Right lobe of liver (tissue), 6 donors: Measurements from ENCODE around the gene PCDH18. TPM values are rescaled to one million over a fixed set of nuclear protein-coding genes. Genes with fewer than 3 reads are reported as not detected.
"Not testable (repeated sequence)": the region's sequence is repeated elsewhere in the genome, so short reads cannot be mapped to it uniquely, and the experiment has no call there.

Experiments
- ATAC-seq, 4 donors: fragments of 200-7000 bp; cut with Tn5 transposase; one replicate each; pipeline ENCODE4 v1.9.1; 2020; ENCODE audit warnings: mild to moderate bottlenecking in 4 of 4, moderate library complexity in 4 of 4
- DNase-seq, 3 donors: peaks; one replicate each; pipeline ENCODE4 v3.0.0-alpha.2; 2020
- H3K27ac ChIP-seq, 3 donors: fragments of 200-600 bp; one replicate each; pipeline ENCODE4 v1.8.0; 2022
- H3K27me3 ChIP-seq, 2 donors: fragments of 200-600 bp; one replicate each; pipeline ENCODE4 v1.8.0; 2022
- H3K36me3 ChIP-seq, 4 donors: fragments of 200-600 bp; sonication (generic) in 1 of 4; one replicate each; pipeline versions ENCODE4 v1.5.1 to v1.8.0; 2017 to 2022; ENCODE audit warnings: control low read depth in 1 of 4
- H3K4me1 ChIP-seq, 4 donors: fragments of 200-600 bp; sonication (generic) in 1 of 4; one replicate each; pipeline versions ENCODE4 v1.5.1 to v1.8.0; 2017 to 2022; ENCODE audit warnings: control low read depth in 1 of 4
- H3K4me3 ChIP-seq, 3 donors: fragments of 200-600 bp; one replicate each; pipeline ENCODE4 v1.8.0; 2022
- H3K9me3 ChIP-seq, 4 donors: fragments of 200-600 bp; sonication (generic) in 1 of 4; one replicate each; pipeline versions ENCODE4 v1.5.1 to v1.8.0; 2017 to 2022; ENCODE audit warnings: control low read depth in 1 of 4
- POLR2A ChIP-seq: fragments of 450-650 bp; IDR thresholded peaks from one replicate; pipeline ENCODE4 v1.6.1; 2017; ENCODE audit warnings: antibody characterized with exemption, mild to moderate bottlenecking
- WGBS: methylation state at CpG from one replicate; pipeline ENCODE4 v1.1.6; 2018; ENCODE audit warnings: low coverage, low lambda C conversion rate; ENCODE audit not compliant: insufficient coverage; ENCODE audit errors: missing lambda C conversion rate; 5-methylcytosine and 5-hydroxymethylcytosine counted together
- intact Hi-C, 2 donors: fragments of 100-400 bp; cut with DNase I; formaldehyde crosslinking; loops; one replicate each; pipeline versions ENCODE4 v1.11.2 to v1.14.1; 2022
- total RNA-seq, 6 experiments: library from RNA; depleted of rRNA in 2 of 6; stranded (reverse); fragments of >200 nt in 2 of 6; fragmentation: NEBNext Ultra II Directional in 3 of 6; extraction: Animal tissue kit (Norgen Biotek cat#: 25700) in 3 of 6; gene quantifications; one replicate each; pipeline versions ENCODE4 v1.1.0 to v1.2.4, GENCODE V29; 2016 to 2023
- TF ChIP-seq, protein P1 (sequence below), 4 donors: fragments of 200-600 bp in 3 of 4; fragments of 450-650 bp in 1 of 4; IDR thresholded peaks; one replicate each; pipeline versions ENCODE4 v1.5.1 to v1.8.0; 2016 to 2022; ENCODE audit warnings: antibody characterized with exemption in 4 of 4, mild to moderate bottlenecking in 2 of 4
- donor health status: DM: no; HTN: yes; CAD: no.
- donor health status: DM: no; HTN: no; CAD: no.
- donor health status: DM: no; HTN: no; CAD: no.
- donor health status: DM: no; HTN: yes; CAD: no.
- donor health status: DM: no; HTN: yes; CAD: no.

Gene PCDH18
- total RNA-seq, 6 experiments from 2014 or later, result 1.3 to 2.6 (median 1.7) TPM

DNA sequence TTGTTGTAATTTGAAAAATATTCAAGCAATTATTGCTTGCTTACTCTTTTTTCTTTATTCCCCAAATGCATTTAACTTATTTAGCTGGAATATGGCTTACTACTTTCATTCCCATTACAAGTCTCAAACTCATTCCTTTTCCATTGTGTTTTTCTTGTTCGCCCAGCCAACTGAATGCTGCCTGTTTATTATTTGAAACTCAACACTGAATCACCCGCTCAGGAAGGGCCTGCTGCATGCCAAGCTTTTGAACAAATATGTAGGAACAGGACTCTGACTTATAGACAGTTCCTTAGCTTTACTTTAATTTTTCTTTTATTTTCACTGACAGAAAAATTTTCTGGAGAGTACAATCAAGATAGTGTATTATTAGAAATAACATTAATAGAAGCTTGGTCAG is 12.9 kb downstream of the PCDH18 start:
- no peaks in the 10 kb centered on the region for H3K36me3 ChIP-seq
- no peaks in the 10 kb centered on the region for H3K4me1 ChIP-seq
- TF ChIP-seq POLR2A, result no peak
- TF ChIP-seq, protein P1, sequence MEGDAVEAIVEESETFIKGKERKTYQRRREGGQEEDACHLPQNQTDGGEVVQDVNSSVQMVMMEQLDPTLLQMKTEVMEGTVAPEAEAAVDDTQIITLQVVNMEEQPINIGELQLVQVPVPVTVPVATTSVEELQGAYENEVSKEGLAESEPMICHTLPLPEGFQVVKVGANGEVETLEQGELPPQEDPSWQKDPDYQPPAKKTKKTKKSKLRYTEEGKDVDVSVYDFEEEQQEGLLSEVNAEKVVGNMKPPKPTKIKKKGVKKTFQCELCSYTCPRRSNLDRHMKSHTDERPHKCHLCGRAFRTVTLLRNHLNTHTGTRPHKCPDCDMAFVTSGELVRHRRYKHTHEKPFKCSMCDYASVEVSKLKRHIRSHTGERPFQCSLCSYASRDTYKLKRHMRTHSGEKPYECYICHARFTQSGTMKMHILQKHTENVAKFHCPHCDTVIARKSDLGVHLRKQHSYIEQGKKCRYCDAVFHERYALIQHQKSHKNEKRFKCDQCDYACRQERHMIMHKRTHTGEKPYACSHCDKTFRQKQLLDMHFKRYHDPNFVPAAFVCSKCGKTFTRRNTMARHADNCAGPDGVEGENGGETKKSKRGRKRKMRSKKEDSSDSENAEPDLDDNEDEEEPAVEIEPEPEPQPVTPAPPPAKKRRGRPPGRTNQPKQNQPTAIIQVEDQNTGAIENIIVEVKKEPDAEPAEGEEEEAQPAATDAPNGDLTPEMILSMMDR (IDR thresholded peaks at IDR 0.05), result no peak
- DNase-seq (no peak), ATAC-seq (no peak)
- intact Hi-C loops, result no loop called here
- H3K4me3 ChIP-seq, result no peak overlapping the region
- no peak overlapping the region for H3K27ac ChIP-seq
- no peaks in the 10 kb centered on the region for H3K9me3 ChIP-seq
- 44% methylated on average over 2 of the region's 2 CpGs for WGBS
- H3K27me3 ChIP-seq, result no peaks in the 10 kb centered on the region

DNA sequence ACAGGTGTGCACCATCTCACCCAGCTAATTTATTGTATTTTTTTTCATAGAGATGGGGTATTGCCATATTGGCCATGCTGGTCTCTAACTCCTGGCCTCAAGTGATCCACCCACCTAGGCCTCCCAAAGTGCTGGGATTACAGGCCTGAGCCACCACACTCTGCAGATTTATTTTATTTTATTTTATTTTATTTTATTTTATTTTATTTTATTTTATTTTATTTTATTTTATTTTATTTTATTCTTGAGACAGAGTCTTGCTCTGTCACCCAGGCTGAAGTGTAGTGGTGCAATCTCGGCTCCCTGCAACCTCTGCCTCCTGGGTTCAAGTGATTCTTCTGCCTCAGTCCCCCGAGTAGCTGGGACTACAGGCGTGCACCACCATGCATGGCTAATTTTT is 15.0 kb downstream of the PCDH18 start:
- H3K9me3 ChIP-seq, ATAC-seq, H3K4me3 ChIP-seq, H3K4me1 ChIP-seq, intact Hi-C loops, DNase-seq, H3K27ac ChIP-seq, H3K36me3 ChIP-seq, H3K27me3 ChIP-seq: not testable (repeated sequence)
- 76% methylated on average over 3 of the region's 3 CpGs for WGBS

DNA sequence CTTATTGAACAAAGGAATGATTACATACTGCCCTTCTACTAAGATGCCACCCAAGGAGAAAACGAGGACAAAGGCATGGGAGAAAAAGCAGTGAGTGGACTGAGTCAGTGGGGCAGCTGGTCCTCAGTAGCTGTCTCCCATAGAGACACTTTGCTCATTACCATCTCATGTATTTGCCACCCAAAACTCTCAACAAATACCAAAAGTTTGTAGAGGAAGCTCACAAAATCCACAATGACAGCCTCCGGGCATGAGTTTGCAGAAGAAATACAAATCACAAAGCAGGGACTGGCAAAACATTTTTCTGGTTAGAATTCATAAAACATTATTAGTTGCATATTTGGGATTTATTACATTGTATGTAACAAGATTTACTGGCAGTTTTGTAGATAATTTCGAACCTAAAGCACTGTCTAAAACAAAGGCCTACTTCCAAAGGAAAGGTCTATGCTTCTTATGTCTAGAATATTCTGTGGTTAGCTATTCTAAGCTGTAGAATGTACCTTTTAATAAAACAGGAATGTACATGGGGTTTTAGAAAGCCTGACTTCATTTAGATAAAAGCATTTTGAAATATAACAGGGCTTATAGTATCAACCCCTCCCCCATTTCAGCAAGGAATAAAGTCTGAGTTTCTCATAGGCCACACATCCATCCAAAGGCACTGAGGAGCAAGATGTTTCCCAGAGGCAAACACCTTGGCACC is 17.7 kb downstream of the PCDH18 start:
- DNase-seq (no peak), ATAC-seq (no peak)
- Histone ChIP-seq H3K4me1 (no peaks in the 10 kb centered on the region), H3K36me3 (no peaks in the 10 kb centered on the region), H3K27me3 (no peaks in the 10 kb centered on the region), H3K9me3 (no peaks in the 10 kb centered on the region), H3K27ac (no peak overlapping the region), H3K4me3 (no peak overlapping the region)
- TF ChIP-seq, protein P1 (IDR thresholded peaks at IDR 0.05), result no peak
- TF ChIP-seq POLR2A, result no peak
- WGBS, result 36% methylated on average over 3 of the region's 3 CpGs
- intact Hi-C loops, result no loop called here

GRCh38 chr4:137510557-137511265 is 21.6 kb downstream of the PCDH18 start:
- ATAC-seq (peak in 1 of 4 donors; percentile 28), DNase-seq (no peak)
- TF ChIP-seq, protein P1 (IDR thresholded peaks at IDR 0.05), result no peak
- no peak for TF ChIP-seq POLR2A
- Histone ChIP-seq H3K9me3 (no peaks in the 10 kb centered on the region), H3K4me1 (no peaks in the 10 kb centered on the region), H3K27ac (no peak overlapping the region), H3K4me3 (no peak overlapping the region), H3K27me3 (no peaks in the 10 kb centered on the region), H3K36me3 (no peaks in the 10 kb centered on the region)
- WGBS, result 46% methylated on average over 2 of the region's 2 CpGs
- intact Hi-C loops, result no loop called here

DNA sequence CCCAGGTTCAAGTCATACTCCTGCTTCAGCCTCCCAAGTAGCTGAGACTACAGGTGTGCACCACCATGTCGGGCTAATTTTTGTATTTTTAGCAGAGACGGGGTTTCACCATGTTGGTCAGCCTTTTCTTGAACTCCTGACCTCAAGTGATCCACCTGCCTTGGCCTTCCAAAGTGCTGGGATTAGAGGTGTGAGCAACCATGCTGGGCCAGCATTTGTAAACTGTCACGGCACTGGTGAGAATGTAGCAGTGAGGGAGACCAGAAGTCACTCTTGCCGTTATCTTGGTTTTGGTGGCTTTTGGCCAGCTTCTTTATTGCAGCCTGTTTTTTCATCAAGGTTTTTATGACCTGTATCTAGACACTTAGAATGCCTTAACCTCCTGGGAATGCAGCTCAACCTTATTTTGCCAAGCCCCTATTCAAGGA is 22.4 kb downstream of the PCDH18 start:
- intact Hi-C loops, result no loop called here
- Histone ChIP-seq H3K9me3 (no peaks in the 10 kb centered on the region), H3K4me3 (no peak overlapping the region), H3K27me3 (no peaks in the 10 kb centered on the region), H3K27ac (no peak overlapping the region), H3K4me1 (no peaks in the 10 kb centered on the region), H3K36me3 (no peaks in the 10 kb centered on the region)
- no peak for DNase-seq
- WGBS, result 51% methylated on average over 2 of the region's 4 CpGs
- no peak for ATAC-seq
- TF ChIP-seq POLR2A, result no peak
- TF ChIP-seq, protein P1 (IDR thresholded peaks at IDR 0.05), result no peak
